ENCODE measurements around the gene GP1BB. TPM values are rescaled to one million over a fixed set of nuclear protein-coding genes. Genes with fewer than 3 reads are reported as not detected.

Gene GP1BB
- total RNA-seq, 1 donor from 2014 or later: not detected

GRCh38 chr22:19686946-19687345 lies 36.4 kb upstream of the GP1BB start:
- no peaks in the 10 kb centered on the region for H3K9me3 ChIP-seq (replicated peaks)
- no peak overlapping the region for H3K27ac ChIP-seq (replicated peaks)
- H3K4me3 ChIP-seq: no peak overlapping the region
- H3K27me3 ChIP-seq (ENCODE audit: low read depth): peaks cover 36% of the 10 kb centered on the region
- intact Hi-C loops (cut with micrococcal nuclease): no loop called here
- TF ChIP-seq, protein P1, sequence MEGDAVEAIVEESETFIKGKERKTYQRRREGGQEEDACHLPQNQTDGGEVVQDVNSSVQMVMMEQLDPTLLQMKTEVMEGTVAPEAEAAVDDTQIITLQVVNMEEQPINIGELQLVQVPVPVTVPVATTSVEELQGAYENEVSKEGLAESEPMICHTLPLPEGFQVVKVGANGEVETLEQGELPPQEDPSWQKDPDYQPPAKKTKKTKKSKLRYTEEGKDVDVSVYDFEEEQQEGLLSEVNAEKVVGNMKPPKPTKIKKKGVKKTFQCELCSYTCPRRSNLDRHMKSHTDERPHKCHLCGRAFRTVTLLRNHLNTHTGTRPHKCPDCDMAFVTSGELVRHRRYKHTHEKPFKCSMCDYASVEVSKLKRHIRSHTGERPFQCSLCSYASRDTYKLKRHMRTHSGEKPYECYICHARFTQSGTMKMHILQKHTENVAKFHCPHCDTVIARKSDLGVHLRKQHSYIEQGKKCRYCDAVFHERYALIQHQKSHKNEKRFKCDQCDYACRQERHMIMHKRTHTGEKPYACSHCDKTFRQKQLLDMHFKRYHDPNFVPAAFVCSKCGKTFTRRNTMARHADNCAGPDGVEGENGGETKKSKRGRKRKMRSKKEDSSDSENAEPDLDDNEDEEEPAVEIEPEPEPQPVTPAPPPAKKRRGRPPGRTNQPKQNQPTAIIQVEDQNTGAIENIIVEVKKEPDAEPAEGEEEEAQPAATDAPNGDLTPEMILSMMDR (IDR thresholded peaks at IDR 0.05; ENCODE audit: borderline replicate concordance): no peak
- no peak for DNase-seq
- no peaks in the 10 kb centered on the region for H3K36me3 ChIP-seq
- no peaks in the 10 kb centered on the region for H3K4me1 ChIP-seq

DNA sequence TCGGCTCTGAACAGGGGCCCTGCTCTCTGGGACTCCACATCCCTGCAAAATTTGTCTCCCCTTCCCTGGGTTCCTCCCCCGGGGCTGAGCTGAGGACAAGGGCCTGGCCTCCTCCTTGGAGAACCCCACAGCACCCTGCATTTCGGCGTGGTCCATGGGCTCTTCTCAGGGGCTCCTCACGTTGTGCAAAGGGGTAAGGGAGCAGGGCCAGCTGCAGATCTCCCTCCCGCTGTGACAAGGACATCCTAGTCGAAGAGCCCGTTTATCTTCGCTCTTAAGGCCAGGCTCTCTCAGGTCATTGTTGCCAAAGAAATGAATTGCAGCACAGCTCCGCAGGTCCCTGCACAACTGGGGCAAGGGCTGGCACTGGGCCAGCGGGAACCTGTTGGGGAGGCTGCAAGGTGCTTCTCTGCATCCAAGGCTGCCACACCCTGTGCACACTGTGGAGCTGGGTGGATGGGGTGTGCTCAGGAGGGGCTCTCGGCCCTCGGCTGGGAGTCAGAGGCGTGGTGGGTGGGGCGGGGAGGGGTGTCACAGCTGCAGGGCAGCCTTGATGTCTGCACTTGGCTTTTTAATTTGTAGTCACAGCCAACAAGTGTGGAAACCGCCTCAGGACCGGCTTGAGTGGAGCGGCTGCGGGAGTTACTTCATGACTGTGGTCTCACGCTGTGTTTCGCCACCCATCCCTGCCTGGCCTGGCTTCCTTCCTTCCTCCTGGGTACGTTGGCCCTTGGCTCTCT lies 35.6 kb upstream of the GP1BB start:
- Histone ChIP-seq H3K36me3 (no peaks in the 10 kb centered on the region), H3K27ac (replicated peaks) (no peak overlapping the region), H3K9me3 (replicated peaks) (no peaks in the 10 kb centered on the region), H3K4me3 (no peak overlapping the region), H3K4me1 (no peaks in the 10 kb centered on the region), H3K27me3 (ENCODE audit: low read depth) (peaks cover 34% of the 10 kb centered on the region)
- TF ChIP-seq, protein P1 (IDR thresholded peaks at IDR 0.05; ENCODE audit: borderline replicate concordance): no peak
- no peak for DNase-seq
- intact Hi-C loops (cut with micrococcal nuclease): no loop called here

DNA sequence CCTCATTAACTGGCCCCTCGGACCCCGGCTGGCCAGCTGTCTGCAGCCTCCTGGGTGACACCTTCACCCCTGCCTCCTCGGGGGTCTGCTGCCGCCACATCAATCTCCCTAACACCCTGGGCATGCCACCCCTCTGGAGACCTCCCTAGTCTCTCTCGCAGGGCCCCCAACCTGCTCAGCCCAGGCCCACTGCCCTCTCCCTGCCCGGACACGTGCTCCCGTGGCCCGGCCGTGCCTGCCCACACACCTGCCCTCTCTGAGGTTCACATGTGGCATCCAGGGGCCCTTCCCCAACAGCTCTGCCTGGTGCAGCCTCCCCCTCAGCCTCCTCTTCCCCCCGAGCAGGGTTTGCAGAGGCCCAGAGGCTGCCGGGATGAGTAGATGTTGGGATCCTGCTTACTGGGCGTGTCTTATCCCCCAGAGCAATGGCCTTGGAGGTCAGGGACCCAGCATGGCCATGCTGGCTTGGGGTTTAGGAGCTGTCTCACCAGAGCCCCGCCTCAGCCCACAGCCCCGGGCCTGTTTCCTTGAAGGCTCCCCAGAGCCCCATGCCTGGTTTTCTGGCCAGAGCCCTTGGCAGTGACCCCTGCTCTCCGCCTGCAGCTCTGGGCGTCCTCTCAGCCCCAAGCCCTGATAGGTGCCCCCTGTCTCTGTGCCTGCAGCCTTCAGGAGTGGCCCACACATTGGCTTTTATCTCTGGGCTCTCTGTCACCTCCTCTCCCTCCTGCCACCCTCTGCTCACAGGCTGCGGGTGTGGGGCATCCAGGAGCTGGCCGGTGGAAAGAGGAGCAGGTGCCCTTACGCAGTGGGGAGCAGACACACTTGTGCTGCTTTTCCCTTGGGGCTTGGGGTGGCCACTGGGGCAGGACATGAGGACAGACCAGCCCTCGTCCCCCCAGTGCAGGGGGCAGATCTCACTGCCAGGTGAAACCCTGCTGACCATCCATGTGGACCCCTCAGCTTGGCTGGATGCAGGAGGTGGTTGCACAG lies 34.7 kb upstream of the GP1BB start:
- no peaks in the 10 kb centered on the region for H3K9me3 ChIP-seq (replicated peaks)
- H3K27ac ChIP-seq (replicated peaks): no peak overlapping the region
- H3K27me3 ChIP-seq (ENCODE audit: low read depth): peaks cover 25% of the 10 kb centered on the region
- no peaks in the 10 kb centered on the region for H3K36me3 ChIP-seq
- no peaks in the 10 kb centered on the region for H3K4me1 ChIP-seq
- intact Hi-C loops (cut with micrococcal nuclease): no loop called here
- no peak for DNase-seq
- no peak overlapping the region for H3K4me3 ChIP-seq
- TF ChIP-seq, protein P1 (IDR thresholded peaks at IDR 0.05; ENCODE audit: borderline replicate concordance): no peak

DNA sequence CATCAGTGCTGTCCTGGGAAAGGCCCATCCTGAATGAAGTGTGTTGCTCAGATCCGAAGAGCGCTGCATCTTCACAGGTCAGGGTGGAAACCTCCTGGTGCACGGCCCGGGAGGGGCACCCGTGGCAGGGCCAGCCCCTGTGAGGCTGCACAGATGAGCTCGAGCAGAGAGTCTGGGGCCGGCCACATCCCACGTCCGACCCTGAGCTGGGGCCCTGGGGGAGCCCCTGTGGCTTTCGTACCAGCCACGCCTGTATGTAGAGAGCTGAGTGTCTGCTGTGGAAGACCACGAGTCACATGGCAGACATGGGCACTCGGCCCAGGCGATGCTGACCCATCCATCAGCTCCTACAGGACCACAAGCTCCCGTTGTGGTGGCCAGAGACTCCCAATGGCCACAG lies 33.9 kb upstream of the GP1BB start:
- H3K4me1 ChIP-seq: no peaks in the 10 kb centered on the region

More for the DNA sequence above, 33.9 kb upstream of the GP1BB start:
- no peak for DNase-seq
- Histone ChIP-seq H3K9me3 (replicated peaks) (no peaks in the 10 kb centered on the region), H3K36me3 (no peaks in the 10 kb centered on the region), H3K27me3 (ENCODE audit: low read depth) (peaks cover 24% of the 10 kb centered on the region), H3K4me3 (no peak overlapping the region), H3K27ac (replicated peaks) (no peak overlapping the region)
- intact Hi-C loops (cut with micrococcal nuclease): no loop called here
- TF ChIP-seq, protein P1 (IDR thresholded peaks at IDR 0.05; ENCODE audit: borderline replicate concordance): no peak
